Measurements from ENCODE around the gene UCP1. TPM values are rescaled to one million over a fixed set of nuclear protein-coding genes. Genes with fewer than 3 reads are reported as not detected.

Gene UCP1
- total and polyA plus RNA-seq, 4 donors = not detected

GRCh38 chr4:140575489-140575888 lies 6.7 kb upstream of the UCP1 start:
- H3K4me1 ChIP-seq (ENCODE audit: control insufficient read depth in 4 of 4, insufficient read depth in 4 of 4, low read length in 3 of 4) = no peaks in the 10 kb centered on the region
- no peak overlapping the region for H3K9ac ChIP-seq (ENCODE audit: low read depth in 1 of 2, low read length in 2 of 2)
- no peaks in the 10 kb centered on the region for H3K36me3 ChIP-seq (ENCODE audit: control insufficient read depth in 4 of 4, insufficient read depth in 3 of 4, low read depth in 1 of 4, low read length in 3 of 4)
- no peak for TF ChIP-seq EGR1 (IDR thresholded peaks at IDR 0.05; ENCODE audit: low read depth in 2 of 2)
- no peak for TF ChIP-seq JUND (IDR thresholded peaks at IDR 0.05)
- no peak for TF ChIP-seq ZBTB33 (IDR thresholded peaks at IDR 0.05)
- no peak for TF ChIP-seq SP1 (IDR thresholded peaks at IDR 0.05)
- no peak for TF ChIP-seq FOXA2 (IDR thresholded peaks at IDR 0.05)
- TF ChIP-seq REST (IDR thresholded peaks at IDR 0.05) = no peak
- TF ChIP-seq ATF3 (IDR thresholded peaks at IDR 0.05) = no peak
- no peak for TF ChIP-seq HNF4G (IDR thresholded peaks at IDR 0.05)
- no peak for TF ChIP-seq TAF1 (conservative IDR thresholded peaks at IDR 0.05)
- no peak for TF ChIP-seq GABPA (IDR thresholded peaks at IDR 0.05 in 1 of 2, conservative IDR thresholded peaks at IDR 0.05 in 1 of 2)
- TF ChIP-seq CTCF (IDR thresholded peaks at IDR 0.05; ENCODE audit: low read depth, low read length, missing input control) = no peak
- no peak for TF ChIP-seq NR2F2 (IDR thresholded peaks at IDR 0.05)
- H3K4me3 ChIP-seq (ENCODE audit: low read depth in 1 of 3, low read length in 3 of 3) = no peak overlapping the region
- WGBS = 79% methylated on average over 4 of the region's 4 CpGs
- no peak for DNase-seq (ENCODE audit: low spot score)
- peaks cover 0 to 10% (median 4%) of the 10 kb centered on the region in 4 donors for H3K9me3 ChIP-seq (ENCODE audit: control insufficient read depth in 4 of 4, low read length in 3 of 4)
- no peak overlapping the region for H3K27ac ChIP-seq (ENCODE audit: low read depth in 1 of 2, low read length in 2 of 2)
- H3K27me3 ChIP-seq (ENCODE audit: control insufficient read depth in 4 of 4, insufficient read depth in 4 of 4, low read length in 3 of 4) = peaks cover 0 to 2% (median under 1%) of the 10 kb centered on the region in 4 donors

GRCh38 chr4:140571620-140572019 lies 2.9 kb upstream of the UCP1 start:
- WGBS = 79% methylated on average over 2 of the region's 2 CpGs
- Histone ChIP-seq H3K9ac (ENCODE audit: low read depth in 1 of 2, low read length in 2 of 2) (no peak overlapping the region), H3K9me3 (ENCODE audit: control insufficient read depth in 4 of 4, low read length in 3 of 4) (peaks cover 0 to 10% (median 4%) of the 10 kb centered on the region in 4 donors), H3K27me3 (ENCODE audit: control insufficient read depth in 4 of 4, insufficient read depth in 4 of 4, low read length in 3 of 4) (peaks cover 0 to 20% (median 6%) of the 10 kb centered on the region in 4 donors), H3K27ac (ENCODE audit: low read depth in 1 of 2, low read length in 2 of 2) (no peak overlapping the region), H3K36me3 (ENCODE audit: control insufficient read depth in 4 of 4, insufficient read depth in 3 of 4, low read depth in 1 of 4, low read length in 3 of 4) (no peaks in the 10 kb centered on the region), H3K4me3 (ENCODE audit: low read depth in 1 of 3, low read length in 3 of 3) (no peak overlapping the region), H3K4me1 (ENCODE audit: control insufficient read depth in 4 of 4, insufficient read depth in 4 of 4, low read length in 3 of 4) (peaks cover 9 to 18% (median 16%) of the 10 kb centered on the region in 4 donors)
- DNase-seq (ENCODE audit: low spot score) = no peak
- TF ChIP-seq YY1 (IDR thresholded peaks at IDR 0.05) (no peak), CTCF (IDR thresholded peaks at IDR 0.05; ENCODE audit: low read depth, low read length, missing input control) (no peak)

Data from liver (tissue), 9 donors.